ENCODE results near the gene CHAF1A.

The CHAF1A gene

GRCh38 chr19:4401769-4402170, 670 bp upstream of the CHAF1A start:
- no peak for DNase-seq (ENCODE audit: extremely low read depth, low read depth)
- no peak for TF ChIP-seq CTCF (IDR thresholded peaks at IDR 0.05; ENCODE audit: low read depth, low read length)

- no peak for DNase-seq (ENCODE audit: extremely low read depth, low read depth)
- TF ChIP-seq CTCF (IDR thresholded peaks at IDR 0.05; ENCODE audit: low read depth, low read length): no peak
Observed at GRCh38 chr19:4403005-4403761, 743 bp downstream of the CHAF1A start.

GRCh38 chr19:4405977-4406376, 3.5 kb downstream of the CHAF1A start:
- TF ChIP-seq CTCF (IDR thresholded peaks at IDR 0.05; ENCODE audit: low read depth, low read length): no peak
- no peak for DNase-seq (ENCODE audit: extremely low read depth, low read depth)

- no peak for DNase-seq (ENCODE audit: extremely low read depth, low read depth)
- TF ChIP-seq CTCF (IDR thresholded peaks at IDR 0.05; ENCODE audit: low read depth, low read length): no peak
Observed at GRCh38 chr19:4406626-4407025, 4.2 kb downstream of the CHAF1A start.

- no peak for DNase-seq (ENCODE audit: extremely low read depth, low read depth)
- no peak for TF ChIP-seq CTCF (IDR thresholded peaks at IDR 0.05; ENCODE audit: low read depth, low read length)
Observed at GRCh38 chr19:4409123-4409933, 6.9 kb downstream of the CHAF1A start.

- no peak for TF ChIP-seq CTCF (IDR thresholded peaks at IDR 0.05; ENCODE audit: low read depth, low read length)
- no peak for DNase-seq (ENCODE audit: extremely low read depth, low read depth)
Observed at GRCh38 chr19:4413588-4413987, 11.1 kb downstream of the CHAF1A start.

GRCh38 chr19:4414144-4414799, 11.8 kb downstream of the CHAF1A start:
- no peak for TF ChIP-seq CTCF (IDR thresholded peaks at IDR 0.05; ENCODE audit: low read depth, low read length)
- DNase-seq (ENCODE audit: extremely low read depth, low read depth): no peak
